BJ (cell line): ENCODE measurements around the gene CCDC68. TPM values are rescaled to one million over a fixed set of nuclear protein-coding genes. Genes with fewer than 3 reads are reported as not detected.
A peak's percentile ranks its signal among the peaks of the same experiment; 100 is the strongest.

Experiments
- CTCF ChIA-PET: fragments of 350-600 bp; formaldehyde crosslinking; extraction: SDS; loops from one replicate; lab custom pipeline; 2021; ENCODE audit warnings: antibody characterized with exemption, inconsistent platforms; lab: Yijun Ruan, JAX
- POLR2A ChIA-PET: fragments of 300-600 bp; sonication (Branson Sonifier 250); formaldehyde crosslinking; extraction: SDS; loops from one replicate; lab custom pipeline; 2021; ENCODE audit warnings: antibody characterized with exemption; lab: Charles Lee
- DNase-seq: peaks from one replicate; pipeline ENCODE4 v3.0.0-alpha.2; 2011; ENCODE audit warnings: low read depth
- H3K27me3 ChIP-seq: 2 replicates; pipeline ENCODE4 v1.6.0; 2011; ENCODE audit warnings: low read length; ENCODE audit not compliant: control insufficient read depth, insufficient read depth
- H3K36me3 ChIP-seq: 2 replicates; pipeline ENCODE4 v1.5.1; 2011; ENCODE audit warnings: low read length; ENCODE audit not compliant: control insufficient read depth, insufficient read depth
- H3K4me3 ChIP-seq: 2 replicates; pipeline ENCODE4 v1.5.1; 2011; ENCODE audit warnings: low read depth, mild to moderate bottlenecking, control low read depth, low read length
- CTCF ChIP-seq: IDR thresholded peaks from 2 replicates; pipeline ENCODE4 v1.5.1; 2011; ENCODE audit warnings: low read depth, mild to moderate bottlenecking, control low read depth, inconsistent platforms, low read length, moderate library complexity; ENCODE audit not compliant: insufficient read depth
- polyA plus RNA-seq: library from polyadenylated mRNA; depleted of rRNA; stranded (reverse); fragments of >200 nt; gene quantifications from 2 replicates; pipeline ENCODE4 v1.2.3, GENCODE V29; 2011

CCDC68 gene
- polyA plus RNA-seq, 1 experiment: 0.34 TPM

GRCh38 chr18:54983791-54984190, 24.5 kb upstream of the CCDC68 start:
- no peak for TF ChIP-seq CTCF
- Histone ChIP-seq H3K27me3 (no peaks in the 10 kb centered on the region; the same call in 1 of the 2 replicates), H3K4me3 (no peak overlapping the region), H3K36me3 (no peaks in the 10 kb centered on the region)
- ChIA-PET CTCF (interaction anchor here (0.8 to 4.3 kb wide), 19 partner anchors 9 to 427 kb away, joined by 3 to 45 read pairs (median 5); no protein-coding TSS in a partner anchor), POLR2A (no interaction called here)
- no peak for DNase-seq

DNA sequence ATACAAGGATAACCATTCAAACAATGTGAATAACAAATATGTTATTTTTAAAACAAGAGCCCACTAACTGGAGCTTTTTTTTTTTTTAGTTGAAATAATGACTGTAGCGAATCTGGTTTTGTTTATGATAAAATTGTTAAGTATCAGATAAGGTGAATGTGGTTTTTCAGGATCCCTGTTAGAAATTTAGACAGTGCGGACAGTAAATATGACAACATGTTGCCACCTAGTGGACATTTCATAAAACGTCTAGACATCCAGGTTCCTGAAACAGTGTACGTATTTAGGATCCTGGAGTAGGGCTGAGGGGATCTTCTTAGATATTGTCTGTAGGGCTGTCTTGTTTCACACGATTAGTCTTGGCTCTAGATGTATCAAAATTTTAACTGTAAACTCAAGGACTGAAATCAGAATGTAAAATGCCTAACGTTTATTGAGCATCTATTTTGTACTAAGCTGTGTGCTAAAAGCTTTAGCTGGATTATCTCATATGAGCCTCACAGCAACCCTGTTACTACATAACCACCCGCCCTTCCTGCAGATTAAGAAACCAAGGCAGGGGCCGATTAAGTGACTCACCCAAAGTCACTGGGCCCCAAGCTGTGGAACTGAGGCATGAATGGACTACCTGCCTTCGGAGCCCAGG, 23.9 kb upstream of the CCDC68 start:
- CTCF ChIA-PET: interaction anchor here (0.6 to 4.3 kb wide), 26 partner anchors 8 to 1598 kb away, joined by 3 to 45 read pairs (median 4); partner anchors contain the start of gene RAB27B
- H3K27me3 ChIP-seq: no peaks in the 10 kb centered on the region; the same call in 1 of the 2 replicates
- POLR2A ChIA-PET: no interaction called here
- H3K36me3 ChIP-seq: no peaks in the 10 kb centered on the region
- TF ChIP-seq CTCF: peak; percentile 51
- H3K4me3 ChIP-seq: no peak overlapping the region
- DNase-seq: peak; percentile 10

DNA sequence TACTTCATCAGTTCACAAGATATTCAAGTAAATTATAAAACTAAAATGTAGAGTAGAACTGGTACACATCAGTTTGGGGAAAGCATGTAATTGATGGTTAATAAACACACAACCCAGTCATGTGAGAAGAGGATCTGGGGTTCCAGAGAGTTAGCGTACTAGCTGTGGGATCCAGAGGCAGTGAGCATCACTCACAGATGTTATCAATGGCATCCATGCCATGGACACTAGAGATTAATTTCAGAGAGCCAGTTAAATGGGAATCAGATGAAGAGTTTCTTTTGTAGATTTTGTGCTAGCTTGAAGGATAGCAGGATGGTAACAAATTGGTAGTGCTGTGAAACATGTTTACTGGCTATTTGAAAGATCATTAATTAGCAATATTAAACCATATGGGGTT, 21.8 kb upstream of the CCDC68 start:
- CTCF ChIA-PET: interaction anchor here (1.0 to 1.3 kb wide), 3 partner anchors 239 to 537 kb away, joined by 3 to 4 read pairs (median 4); no protein-coding TSS in a partner anchor
- POLR2A ChIA-PET: no interaction called here
- Histone ChIP-seq H3K36me3 (no peaks in the 10 kb centered on the region), H3K27me3 (no peaks in the 10 kb centered on the region; the same call in 1 of the 2 replicates), H3K4me3 (no peak overlapping the region)
- no peak for DNase-seq
- TF ChIP-seq CTCF: no peak

DNA sequence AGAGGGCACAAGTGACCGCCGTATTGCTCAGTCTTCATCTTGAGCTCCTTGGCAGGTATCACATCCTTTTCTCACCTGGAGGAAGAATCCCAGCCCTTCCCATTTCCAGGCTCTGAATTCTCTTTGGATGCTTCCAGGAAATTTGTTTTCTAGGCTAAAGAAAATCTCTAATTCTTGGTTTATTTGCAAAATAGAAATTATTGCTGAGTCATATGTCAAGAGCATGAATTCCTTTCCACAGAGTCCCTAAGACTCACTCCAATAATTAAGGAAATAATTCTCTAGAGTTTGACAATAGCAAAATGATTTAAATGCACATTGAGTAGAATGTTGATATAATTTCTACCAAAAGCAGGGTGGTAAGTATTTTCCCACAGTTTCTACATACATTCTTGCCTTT, 16.3 kb upstream of the CCDC68 start:
- DNase-seq: no peak
- Histone ChIP-seq H3K27me3 (no peaks in the 10 kb centered on the region), H3K4me3 (no peak overlapping the region), H3K36me3 (no peaks in the 10 kb centered on the region)
- POLR2A ChIA-PET: no interaction called here
- CTCF ChIA-PET: interaction anchor here (1.2 to 2.6 kb wide), 4 partner anchors 8 to 304 kb away, joined by 3 to 10 read pairs (median 7); no protein-coding TSS in a partner anchor
- no peak for TF ChIP-seq CTCF

DNA sequence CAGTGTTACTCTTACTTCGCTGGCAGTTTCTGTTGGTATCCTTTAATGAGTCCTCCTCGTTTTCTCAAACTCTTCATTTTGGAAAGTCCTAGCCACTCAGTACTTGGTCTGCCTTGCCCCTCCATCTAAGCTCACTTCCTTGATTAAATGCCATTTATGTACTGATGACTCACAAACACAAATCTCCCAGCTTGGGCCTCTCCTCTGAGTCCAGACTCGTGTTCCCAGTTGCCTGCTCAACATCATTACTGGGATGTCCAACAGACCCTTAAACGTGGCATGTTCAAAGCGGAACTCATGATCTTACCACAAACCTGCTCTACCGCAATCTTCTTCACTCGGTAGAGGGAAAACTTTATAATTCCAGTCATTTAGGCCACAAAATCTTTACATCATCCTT, 13.8 kb upstream of the CCDC68 start:
- DNase-seq: no peak
- CTCF ChIA-PET: interaction anchor here (2.6 kb wide), 1 partner anchor 294 kb away, joined by 9 read pairs; no protein-coding TSS in a partner anchor
- Histone ChIP-seq H3K4me3 (no peak overlapping the region), H3K27me3 (no peaks in the 10 kb centered on the region), H3K36me3 (no peaks in the 10 kb centered on the region)
- POLR2A ChIA-PET: no interaction called here
- no peak for TF ChIP-seq CTCF
